ENCODE data around the gene GCC2.
A peak's percentile ranks its signal among the peaks of the same experiment; 100 is the strongest.
"Not testable (repeated sequence)": the region's sequence is repeated elsewhere in the genome, so short reads cannot be mapped to it uniquely, and the experiment has no call there.

GCC2 gene

GRCh38 chr2:108446703-108447102, 2.3 kb upstream of the GCC2 start:
- DNase-seq = no peak

DNA sequence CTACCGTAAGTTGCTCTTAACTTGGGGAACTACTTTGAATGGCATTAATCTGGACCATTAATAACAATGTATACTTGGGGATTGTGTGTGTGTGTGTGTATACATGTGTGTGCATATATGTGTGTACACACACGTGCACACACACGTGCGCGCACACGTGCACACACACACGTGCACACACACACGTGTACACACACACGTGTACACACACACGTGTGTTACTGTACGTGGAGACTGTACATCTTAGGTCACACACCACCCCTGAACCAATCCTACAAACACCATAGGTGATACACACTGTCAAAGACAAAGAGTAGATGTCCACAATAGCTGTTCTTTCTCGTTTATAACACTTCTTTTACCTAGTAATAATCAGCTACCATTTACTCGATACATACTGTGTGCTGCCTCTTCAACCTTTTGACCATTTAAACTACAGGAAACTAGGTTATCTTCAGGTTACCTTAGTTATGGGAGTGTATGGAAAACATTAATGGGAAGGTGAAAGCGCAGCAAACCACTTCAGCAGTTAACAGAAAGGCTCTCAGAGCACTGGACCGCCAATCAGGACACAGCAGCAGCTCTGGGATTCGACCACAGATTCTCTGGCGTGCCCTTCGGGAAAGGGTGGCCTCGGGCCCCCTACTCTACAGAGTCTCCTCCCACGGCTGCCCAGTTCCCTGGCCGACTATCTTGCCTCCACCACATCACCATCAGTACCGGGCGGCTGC, 894 bp upstream of the GCC2 start:
- DNase-seq = peak in 1 of 2 donors; percentile 3

- peak; percentile 29 to 52 for DNase-seq
These were observed 564 bp downstream of the GCC2 start for GRCh38 chr2:108449410-108450130.

GRCh38 chr2:108450863-108451262, 1.9 kb downstream of the GCC2 start:
- peak in 1 of 2 donors; percentile 19 for DNase-seq

DNA sequence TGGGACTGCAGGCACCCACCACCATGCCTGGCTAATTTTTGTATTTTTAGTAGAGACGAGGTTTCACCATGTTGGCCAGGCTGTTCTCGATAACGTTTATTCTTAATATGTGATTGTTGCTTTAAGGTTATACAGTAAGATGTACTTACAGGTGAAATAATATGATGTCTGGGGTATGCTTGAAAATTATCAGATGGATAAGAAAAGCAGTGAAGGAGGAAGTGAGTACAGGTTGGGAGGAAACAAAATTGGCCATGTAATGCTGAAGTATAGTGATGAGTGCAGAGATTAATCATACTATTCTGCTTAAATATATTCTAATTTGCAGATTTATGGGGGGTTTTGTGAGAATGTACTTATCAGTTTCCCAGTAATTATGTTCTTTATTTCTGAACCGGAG, 3.0 kb downstream of the GCC2 start:
- no peak for DNase-seq

DNA sequence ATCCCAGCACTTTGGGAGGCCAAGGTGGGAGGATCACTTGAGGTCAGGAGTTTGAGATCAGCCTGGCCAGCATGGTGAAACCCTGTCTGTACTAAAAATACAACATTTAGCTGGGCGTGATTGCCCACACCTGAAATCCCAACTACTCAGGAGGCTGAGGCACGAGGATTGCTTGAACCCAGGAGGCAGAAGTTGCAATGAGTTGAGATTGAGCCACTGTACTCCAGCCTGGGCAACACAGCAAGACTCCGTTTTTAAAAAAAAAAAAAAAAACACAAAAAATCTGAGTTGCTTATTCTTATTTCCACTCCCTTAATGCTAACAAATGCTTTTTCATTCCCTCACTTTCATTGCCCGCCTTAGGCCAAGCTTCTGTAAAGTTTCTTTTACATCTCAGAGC, 4.5 kb downstream of the GCC2 start:
- DNase-seq = not testable (repeated sequence)

- no peak for DNase-seq
These were observed 5.4 kb downstream of the GCC2 start for GRCh38 chr2:108454440-108454839.

DNA sequence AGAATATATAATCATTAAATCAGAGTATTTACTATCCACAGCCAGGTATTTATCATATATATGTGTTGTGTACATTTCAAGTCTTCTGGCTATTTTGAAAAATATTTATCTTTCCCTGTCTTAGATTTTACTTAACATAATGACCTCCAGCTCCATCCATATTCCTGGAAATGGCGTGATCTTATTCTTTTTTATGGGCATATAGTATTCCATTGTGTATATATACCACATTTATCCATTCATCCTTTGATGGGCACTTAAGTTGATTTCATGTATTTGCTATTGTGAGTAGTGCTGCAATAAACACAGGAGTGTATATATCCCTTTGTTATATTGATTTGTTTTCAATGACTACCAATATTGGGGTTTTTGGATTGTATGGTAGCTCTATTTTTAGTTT, 6.6 kb downstream of the GCC2 start:
- no peak for DNase-seq

DNA sequence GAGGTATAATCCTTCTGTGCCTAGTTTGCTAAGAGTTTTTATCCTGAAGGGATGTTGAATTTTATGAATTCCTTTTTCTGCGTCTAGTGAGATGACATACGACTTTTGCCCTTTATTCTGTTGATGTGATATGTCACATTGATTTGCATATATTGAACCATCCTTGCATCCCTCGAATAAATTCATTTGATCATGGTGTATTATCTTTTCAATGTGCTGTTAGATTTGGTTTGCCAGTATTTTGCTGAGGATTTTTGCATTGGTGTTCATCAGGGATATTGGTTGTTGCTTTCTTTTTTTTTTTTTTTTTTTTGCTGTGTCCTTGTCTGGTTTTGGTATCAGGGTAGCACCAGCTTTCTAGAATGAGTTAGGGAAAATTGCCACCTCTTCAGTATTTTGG, 9.1 kb downstream of the GCC2 start:
- no peak for DNase-seq

- no peak for DNase-seq
These were observed 10.4 kb downstream of the GCC2 start for GRCh38 chr2:108459441-108459840.

DNA sequence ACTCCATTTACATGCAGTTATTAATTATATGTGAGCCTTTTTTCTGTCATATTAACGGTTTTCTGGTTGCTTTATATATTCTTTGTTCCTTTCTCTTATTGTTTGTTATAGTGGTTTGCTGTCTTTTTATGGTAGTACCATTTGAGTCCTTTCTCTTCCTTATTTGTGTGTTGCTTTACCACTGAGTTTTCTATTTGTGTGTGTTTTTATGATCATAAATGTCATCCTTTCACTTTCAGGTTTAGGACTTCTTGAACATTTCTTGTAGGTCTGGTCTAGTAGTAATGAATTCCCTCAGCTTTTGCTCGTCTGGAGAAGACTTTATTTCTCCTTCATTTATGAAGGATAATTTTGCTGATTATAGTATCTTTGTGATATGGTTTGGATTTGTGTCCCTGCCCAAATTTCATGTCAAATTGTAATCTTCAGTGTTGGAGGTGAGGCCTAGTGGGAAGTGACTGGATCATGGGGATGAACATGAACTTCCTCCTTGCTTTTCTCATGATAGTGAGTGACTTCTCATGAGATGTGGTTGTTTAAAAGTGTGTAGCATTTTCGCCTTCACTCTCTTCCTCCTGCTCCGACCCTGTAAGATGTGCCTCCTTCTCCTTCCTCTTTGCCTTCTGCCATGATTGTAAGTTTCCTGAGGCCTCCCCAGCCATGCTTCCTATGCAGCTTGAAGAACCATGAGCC, 11.5 kb downstream of the GCC2 start:
- no peak for DNase-seq

DNA sequence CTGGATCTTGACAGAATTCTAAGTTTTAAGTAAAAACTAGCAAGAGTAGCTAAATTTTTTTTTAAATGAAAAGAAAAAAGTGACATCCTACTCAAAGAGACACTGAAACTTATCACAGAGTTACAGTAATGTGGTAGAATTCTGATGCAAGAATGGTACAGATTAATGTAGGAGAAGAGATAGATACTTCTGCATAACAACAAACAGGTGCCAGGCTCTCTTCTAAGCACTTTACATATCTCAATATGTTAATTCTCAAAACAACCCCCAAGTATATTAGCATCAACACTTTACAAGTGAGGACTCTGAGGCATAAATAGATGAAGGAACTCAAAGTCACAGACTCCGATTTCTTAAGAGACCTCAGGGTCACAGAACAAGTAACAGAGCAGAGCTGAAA, 28.1 kb downstream of the GCC2 start:
- no peak for DNase-seq

DNA sequence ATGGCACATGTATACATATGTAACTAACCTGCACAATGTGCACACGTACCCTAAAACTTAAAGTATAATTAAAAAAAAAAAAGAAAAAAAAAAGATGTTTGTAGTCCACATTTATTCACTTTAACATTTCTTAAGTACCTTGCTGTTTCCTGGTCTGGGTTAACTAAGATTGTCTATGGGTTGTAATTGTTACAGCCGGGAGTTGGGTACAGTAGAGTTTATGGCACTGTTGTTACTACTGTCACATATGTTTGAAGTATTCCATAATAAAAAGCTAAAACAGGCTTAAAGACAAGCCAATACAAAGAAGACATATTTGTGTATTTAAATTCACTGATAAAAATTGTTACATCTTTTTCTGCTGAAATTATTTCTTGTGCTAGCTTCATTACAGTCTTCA, 36.2 kb downstream of the GCC2 start:
- DNase-seq = no peak

DNA sequence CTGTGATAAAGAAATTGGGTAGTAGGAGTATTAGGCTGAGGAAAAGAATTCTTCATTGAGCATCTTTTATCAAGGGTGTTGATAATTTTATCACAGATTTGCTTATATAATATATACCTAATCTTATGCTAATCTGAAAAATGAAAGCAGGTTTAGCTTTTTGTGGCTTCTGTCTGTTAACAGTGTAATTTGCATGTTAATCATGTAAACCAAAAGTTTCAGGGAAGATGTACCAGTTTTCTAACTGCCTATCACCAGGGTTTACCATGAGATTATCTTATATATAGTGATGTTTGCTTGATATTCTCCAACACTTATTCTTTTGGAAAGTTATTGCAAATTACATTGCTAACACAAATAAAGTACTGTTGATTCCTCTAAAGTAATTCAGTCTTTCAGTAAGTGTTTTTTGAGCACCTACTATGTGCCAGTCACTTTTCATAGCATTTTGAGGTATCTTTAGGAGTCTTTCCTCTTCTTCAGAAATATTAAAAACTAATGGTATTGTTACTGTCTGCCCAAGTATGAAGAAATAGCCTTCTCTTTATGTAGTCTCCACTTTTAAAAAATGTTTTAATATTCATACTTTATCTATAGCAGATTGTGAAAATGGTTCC, 41.6 kb downstream of the GCC2 start:
- DNase-seq = no peak

DNA sequence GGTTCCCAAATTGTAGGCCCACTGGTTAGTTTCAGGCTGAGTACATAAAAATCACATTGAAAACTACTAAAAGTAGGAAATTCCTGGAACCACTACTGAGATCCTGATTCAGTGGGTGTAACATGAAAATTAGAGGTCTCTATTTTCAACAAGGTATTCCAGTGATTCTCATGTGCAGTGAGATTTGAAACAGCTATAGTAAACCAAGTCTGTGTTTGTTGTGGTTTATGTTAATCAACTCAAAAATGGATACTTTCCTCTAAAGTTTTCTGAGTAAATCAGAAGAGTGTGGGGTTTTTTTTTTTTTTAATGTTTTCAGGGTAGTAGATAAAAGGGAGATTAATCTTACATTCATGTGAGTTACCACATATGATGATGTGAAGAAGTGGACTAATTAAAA, 42.8 kb downstream of the GCC2 start:
- DNase-seq = no peak

DNA sequence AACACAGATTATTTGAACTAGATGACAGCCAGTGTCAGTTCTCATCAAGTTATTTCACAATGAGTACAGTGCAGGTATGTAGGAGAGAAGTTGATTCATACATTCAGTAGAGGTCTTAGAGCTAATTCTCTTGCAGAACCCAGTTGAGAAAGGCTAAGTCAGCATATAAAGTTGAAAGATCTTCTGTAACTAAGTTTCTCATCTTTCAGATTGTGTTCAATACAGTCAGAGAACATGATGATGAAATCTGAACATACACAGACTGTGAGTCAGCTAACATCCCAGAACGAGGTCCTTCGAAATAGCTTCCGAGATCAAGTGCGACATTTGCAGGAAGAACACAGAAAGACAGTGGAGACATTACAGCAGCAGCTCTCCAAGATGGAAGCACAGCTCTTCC, 43.4 kb downstream of the GCC2 start:
- DNase-seq = no peak

DNA sequence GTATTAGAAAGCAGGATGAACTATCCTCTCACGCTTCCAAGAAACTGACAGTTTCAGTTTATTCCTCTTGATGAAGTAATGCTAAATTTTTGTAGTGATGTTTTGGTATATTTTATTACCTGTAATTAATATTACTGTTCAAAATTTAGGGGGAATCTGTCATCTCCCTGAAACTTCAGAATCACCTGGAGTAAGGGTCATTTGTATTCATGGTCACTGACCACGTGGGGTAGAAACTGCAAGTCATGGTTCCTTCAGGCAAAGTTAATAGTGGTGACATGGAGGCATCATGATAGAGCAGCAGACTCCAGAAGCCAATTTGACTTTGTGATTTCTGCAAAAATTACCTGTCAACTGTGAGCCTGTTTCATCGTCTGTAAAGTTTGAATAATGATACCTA, 47.2 kb downstream of the GCC2 start:
- not testable (repeated sequence) for DNase-seq

DNA sequence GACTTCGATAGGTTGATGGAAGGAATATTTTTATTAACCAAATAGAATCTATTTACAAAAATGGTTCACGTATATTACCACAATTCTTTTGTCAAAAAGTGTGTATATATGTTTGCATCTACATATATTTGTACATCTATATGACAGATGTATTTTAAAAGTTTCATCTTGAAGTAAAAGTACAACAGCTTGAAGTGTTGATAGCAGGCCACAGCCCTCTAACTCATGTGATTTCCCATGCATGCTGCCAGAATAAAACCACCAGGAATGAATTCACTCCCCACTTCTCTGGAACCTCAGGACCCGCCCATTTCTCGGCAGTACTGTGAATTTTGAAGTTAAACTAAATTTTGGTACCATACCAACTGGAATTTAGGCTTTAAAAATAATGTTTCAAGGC, 58.6 kb downstream of the GCC2 start:
- DNase-seq = not testable (repeated sequence)

GRCh38 chr2:108512431-108512830, 63.4 kb downstream of the GCC2 start:
- not testable (repeated sequence) for DNase-seq

- DNase-seq = not testable (repeated sequence)
These were observed 65.5 kb downstream of the GCC2 start for GRCh38 chr2:108514478-108514877.

DNA sequence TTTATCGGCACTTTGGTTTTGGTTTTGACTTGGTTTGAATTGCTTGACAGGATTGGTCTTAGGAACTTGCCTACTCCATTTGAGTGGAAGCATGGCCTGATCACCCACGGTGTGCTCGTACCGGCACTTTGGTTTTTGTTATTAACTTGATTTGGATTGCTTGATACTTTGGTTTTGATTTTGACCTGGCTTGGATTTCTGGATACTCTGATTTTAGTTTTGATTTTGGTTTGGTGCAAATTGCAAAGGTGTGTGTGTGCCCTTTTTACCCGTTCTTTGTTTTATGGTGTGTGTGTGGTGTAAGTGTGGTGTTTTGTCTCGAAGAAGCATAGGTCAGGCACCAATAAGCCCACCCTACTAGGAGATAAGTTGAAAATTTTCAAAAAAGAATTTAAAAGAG, 75.7 kb downstream of the GCC2 start:
- DNase-seq = not testable (repeated sequence)

GRCh38 chr2:108525258-108525657, 76.3 kb downstream of the GCC2 start:
- DNase-seq = not testable (repeated sequence)

DNA sequence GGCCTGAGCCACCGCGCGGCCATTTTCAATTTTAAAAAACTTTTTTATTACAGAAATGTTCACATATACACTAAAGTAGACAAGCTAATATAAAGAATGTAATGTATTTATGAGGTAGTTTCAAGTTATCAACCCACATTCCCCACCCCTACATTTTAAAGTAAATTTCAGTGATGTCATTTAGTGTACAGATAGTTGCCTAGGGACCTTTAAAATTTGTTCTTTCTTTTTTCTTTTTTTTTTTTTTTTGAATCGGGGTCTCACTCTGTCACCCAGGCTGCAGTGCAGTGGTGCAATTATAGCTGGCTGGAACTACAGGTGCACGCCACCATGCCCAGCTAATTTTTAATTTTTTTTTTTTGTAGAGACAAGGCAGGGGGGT, 82.7 kb downstream of the GCC2 start:
- no peak for DNase-seq
